RWPE2 (cell line): ENCODE measurements around the gene ZACN.
"Not testable (repeated sequence)": the region's sequence is repeated elsewhere in the genome, so short reads cannot be mapped to it uniquely, and the experiment has no call there.

ENCODE experiments used
- ATAC-seq: fragments of 200-7000 bp; cut with Tn5 transposase; 3 replicates; pipeline ENCODE4 v1.9.1; 2021; ENCODE audit warnings: low read depth
- DNase-seq: peaks from one replicate; pipeline ENCODE4 v3.0.0-alpha.2; 2020; ENCODE audit warnings: low spot score
- H3K27ac ChIP-seq: fragments of 450-650 bp; 2 replicates; pipeline ENCODE4 v1.5.1; 2017; ENCODE audit warnings: mild to moderate bottlenecking; ENCODE audit not compliant: poor library complexity, severe bottlenecking
- H3K27me3 ChIP-seq: fragments of 250-450 bp; sonication (Bioruptor Pico); 2 replicates; pipeline ENCODE4 v1.5.1; 2021; ENCODE audit warnings: mild to moderate bottlenecking, moderate library complexity; ENCODE audit not compliant: insufficient read depth, poor library complexity, severe bottlenecking
- H3K36me3 ChIP-seq: fragments of 250-450 bp; sonication (Bioruptor Pico); 2 replicates; pipeline ENCODE4 v1.5.1; 2020; ENCODE audit warnings: low read depth, mild to moderate bottlenecking, moderate library complexity
- H3K4me1 ChIP-seq: fragments of 250-450 bp; sonication (Bioruptor Pico); 2 replicates; pipeline ENCODE4 v1.5.1; 2021; ENCODE audit warnings: mild to moderate bottlenecking, moderate library complexity; ENCODE audit not compliant: insufficient read depth, poor library complexity, severe bottlenecking
- H3K4me3 ChIP-seq: fragments of 250-450 bp; sonication (Bioruptor Pico); 2 replicates; pipeline ENCODE4 v1.5.1; 2021; ENCODE audit warnings: mild to moderate bottlenecking, moderate library complexity; ENCODE audit not compliant: severe bottlenecking
- H3K9me3 ChIP-seq: fragments of 250-450 bp; sonication (Bioruptor Pico); 2 replicates; pipeline ENCODE4 v1.5.1; 2021; ENCODE audit warnings: mild to moderate bottlenecking, moderate library complexity; ENCODE audit not compliant: severe bottlenecking
- CTCF ChIP-seq: fragments of 450-650 bp; IDR thresholded peaks from one replicate; pipeline ENCODE4 v1.5.1; 2017; ENCODE audit warnings: mild to moderate bottlenecking, moderate library complexity; ENCODE audit not compliant: poor library complexity, severe bottlenecking

ZACN gene

GRCh38 chr17:76075364-76076145 lies 3.4 kb upstream of the ZACN start:
- no peak for ATAC-seq
- H3K36me3 ChIP-seq = 0 out of 2 replicates have a peak, but pooled peaks cover under 1% of the 10 kb centered on the region
- H3K27ac ChIP-seq = no peak overlapping the region
- peak; percentile 18 for TF ChIP-seq CTCF
- no peak for DNase-seq
- no peaks in the 10 kb centered on the region for H3K4me1 ChIP-seq
- no peaks in the 10 kb centered on the region for H3K9me3 ChIP-seq
- peaks cover 66% of the 10 kb centered on the region for H3K27me3 ChIP-seq
- no peak overlapping the region for H3K4me3 ChIP-seq

GRCh38 chr17:76076146-76076764 lies 2.7 kb upstream of the ZACN start:
- H3K27ac ChIP-seq = no peak overlapping the region
- H3K36me3 ChIP-seq = no peaks in the 10 kb centered on the region
- H3K9me3 ChIP-seq = no peaks in the 10 kb centered on the region
- no peaks in the 10 kb centered on the region for H3K4me1 ChIP-seq
- TF ChIP-seq CTCF = no peak
- no peak for ATAC-seq
- peaks cover 66% of the 10 kb centered on the region for H3K27me3 ChIP-seq
- DNase-seq = no peak
- no peak overlapping the region for H3K4me3 ChIP-seq

GRCh38 chr17:76076765-76077583 lies 2.0 kb upstream of the ZACN start:
- H3K36me3 ChIP-seq = no peaks in the 10 kb centered on the region
- no peak overlapping the region for H3K27ac ChIP-seq
- no peak for TF ChIP-seq CTCF
- DNase-seq = no peak
- H3K27me3 ChIP-seq = peaks cover 66% of the 10 kb centered on the region
- no peaks in the 10 kb centered on the region for H3K4me1 ChIP-seq
- no peak for ATAC-seq
- H3K4me3 ChIP-seq = no peak overlapping the region
- H3K9me3 ChIP-seq = no peaks in the 10 kb centered on the region

GRCh38 chr17:76077584-76078110 lies 1.3 kb upstream of the ZACN start:
- Histone ChIP-seq H3K9me3 (no peaks in the 10 kb centered on the region), H3K4me1 (no peaks in the 10 kb centered on the region), H3K27me3 (peaks cover 66% of the 10 kb centered on the region), H3K4me3 (no peak overlapping the region), H3K27ac (no peak overlapping the region), H3K36me3 (no peaks in the 10 kb centered on the region)
- no peak for ATAC-seq
- no peak for DNase-seq
- no peak for TF ChIP-seq CTCF

GRCh38 chr17:76078370-76078769 lies 612 bp upstream of the ZACN start:
- H3K27me3 ChIP-seq = peaks cover 66% of the 10 kb centered on the region
- H3K4me1 ChIP-seq, H3K4me3 ChIP-seq, H3K36me3 ChIP-seq, DNase-seq, H3K9me3 ChIP-seq, H3K27ac ChIP-seq, ATAC-seq: not testable (repeated sequence)
